ENCODE results near the gene CDYL2.

The CDYL2 gene

GRCh38 chr16:80639636-80640035, 164.8 kb downstream of the CDYL2 start:
- no peaks in the 10 kb centered on the region for H3K79me2 ChIP-seq (ENCODE audit: control insufficient read depth, low read length)

GRCh38 chr16:80637621-80638020, 166.8 kb downstream of the CDYL2 start:
- no peaks in the 10 kb centered on the region for H3F3A ChIP-seq (ENCODE audit: control insufficient read depth, insufficient read depth)
- no peaks in the 10 kb centered on the region for H3K4me1 ChIP-seq (ENCODE audit: control insufficient read depth, low read length)
- no peaks in the 10 kb centered on the region for H3K9me2 ChIP-seq (replicated peaks; ENCODE audit: control insufficient read depth, low read length)
- no peaks in the 10 kb centered on the region; the same call in 1 of the 2 replicates for H3K9me3 ChIP-seq (ENCODE audit: control insufficient read depth, insufficient read depth, low read length)
- H3K4me3 ChIP-seq (ENCODE audit: low read length) = no peak overlapping the region
- no peaks in the 10 kb centered on the region for H3K79me2 ChIP-seq (ENCODE audit: control insufficient read depth, low read length)
- TF ChIP-seq, protein P1, sequence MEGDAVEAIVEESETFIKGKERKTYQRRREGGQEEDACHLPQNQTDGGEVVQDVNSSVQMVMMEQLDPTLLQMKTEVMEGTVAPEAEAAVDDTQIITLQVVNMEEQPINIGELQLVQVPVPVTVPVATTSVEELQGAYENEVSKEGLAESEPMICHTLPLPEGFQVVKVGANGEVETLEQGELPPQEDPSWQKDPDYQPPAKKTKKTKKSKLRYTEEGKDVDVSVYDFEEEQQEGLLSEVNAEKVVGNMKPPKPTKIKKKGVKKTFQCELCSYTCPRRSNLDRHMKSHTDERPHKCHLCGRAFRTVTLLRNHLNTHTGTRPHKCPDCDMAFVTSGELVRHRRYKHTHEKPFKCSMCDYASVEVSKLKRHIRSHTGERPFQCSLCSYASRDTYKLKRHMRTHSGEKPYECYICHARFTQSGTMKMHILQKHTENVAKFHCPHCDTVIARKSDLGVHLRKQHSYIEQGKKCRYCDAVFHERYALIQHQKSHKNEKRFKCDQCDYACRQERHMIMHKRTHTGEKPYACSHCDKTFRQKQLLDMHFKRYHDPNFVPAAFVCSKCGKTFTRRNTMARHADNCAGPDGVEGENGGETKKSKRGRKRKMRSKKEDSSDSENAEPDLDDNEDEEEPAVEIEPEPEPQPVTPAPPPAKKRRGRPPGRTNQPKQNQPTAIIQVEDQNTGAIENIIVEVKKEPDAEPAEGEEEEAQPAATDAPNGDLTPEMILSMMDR (IDR thresholded peaks at IDR 0.05; ENCODE audit: low read depth, low read length, poor library complexity, severe bottlenecking) = no peak
- no peak for TF ChIP-seq EZH2phosphoT487 (IDR thresholded peaks at IDR 0.05; ENCODE audit: borderline replicate concordance, low read length)
- no peak overlapping the region for H3K27ac ChIP-seq (ENCODE audit: low read depth, low read length)
- no peaks in the 10 kb centered on the region for H3K27me3 ChIP-seq (ENCODE audit: control insufficient read depth, low read length)
- H3K36me3 ChIP-seq (ENCODE audit: control insufficient read depth, low read length) = no peaks in the 10 kb centered on the region
- H4K20me1 ChIP-seq (ENCODE audit: control insufficient read depth, insufficient read depth, low read depth, low read length) = no peaks in the 10 kb centered on the region
- no peak overlapping the region for H3K4me2 ChIP-seq (ENCODE audit: low read length)

More at GRCh38 chr16:80639636-80640035, 164.8 kb downstream of the CDYL2 start:
- TF ChIP-seq, protein P1 (IDR thresholded peaks at IDR 0.05; ENCODE audit: low read depth, low read length, poor library complexity, severe bottlenecking) = no peak
- H4K20me1 ChIP-seq (ENCODE audit: control insufficient read depth, insufficient read depth, low read depth, low read length) = no peaks in the 10 kb centered on the region
- no peak overlapping the region for H3K4me2 ChIP-seq (ENCODE audit: low read length)
- H3K9me3 ChIP-seq (ENCODE audit: control insufficient read depth, insufficient read depth, low read length) = no peaks in the 10 kb centered on the region; the same call in 1 of the 2 replicates
- H3K27me3 ChIP-seq (ENCODE audit: control insufficient read depth, low read length) = no peaks in the 10 kb centered on the region
- H3K4me3 ChIP-seq (ENCODE audit: low read length) = no peak overlapping the region
- no peak overlapping the region for H3K27ac ChIP-seq (ENCODE audit: low read depth, low read length)
- no peaks in the 10 kb centered on the region for H3K36me3 ChIP-seq (ENCODE audit: control insufficient read depth, low read length)
- H3F3A ChIP-seq (ENCODE audit: control insufficient read depth, insufficient read depth) = no peaks in the 10 kb centered on the region
- no peaks in the 10 kb centered on the region for H3K9me2 ChIP-seq (replicated peaks; ENCODE audit: control insufficient read depth, low read length)
- H3K4me1 ChIP-seq (ENCODE audit: control insufficient read depth, low read length) = no peaks in the 10 kb centered on the region

GRCh38 chr16:80631581-80631980, 172.8 kb downstream of the CDYL2 start:
- TF ChIP-seq, protein P1 (IDR thresholded peaks at IDR 0.05; ENCODE audit: low read depth, low read length, poor library complexity, severe bottlenecking) = no peak
- TF ChIP-seq EZH2phosphoT487 (IDR thresholded peaks at IDR 0.05; ENCODE audit: borderline replicate concordance, low read length) = no peak

More at GRCh38 chr16:80631581-80631980, 172.8 kb downstream of the CDYL2 start:
- Histone ChIP-seq H3K79me2 (ENCODE audit: control insufficient read depth, low read length) (no peaks in the 10 kb centered on the region), H3K4me1 (ENCODE audit: control insufficient read depth, low read length) (no peaks in the 10 kb centered on the region), H3K9me3 (ENCODE audit: control insufficient read depth, insufficient read depth, low read length) (no peaks in the 10 kb centered on the region; the same call in 1 of the 2 replicates), H3K27ac (ENCODE audit: low read depth, low read length) (no peak overlapping the region), H3K9me2 (replicated peaks; ENCODE audit: control insufficient read depth, low read length) (no peaks in the 10 kb centered on the region), H4K20me1 (ENCODE audit: control insufficient read depth, insufficient read depth, low read depth, low read length) (no peaks in the 10 kb centered on the region), H3K4me2 (ENCODE audit: low read length) (no peak overlapping the region), H3F3A (ENCODE audit: control insufficient read depth, insufficient read depth) (no peaks in the 10 kb centered on the region), H3K27me3 (ENCODE audit: control insufficient read depth, low read length) (no peaks in the 10 kb centered on the region), H3K4me3 (ENCODE audit: low read length) (no peak overlapping the region), H3K36me3 (ENCODE audit: control insufficient read depth, low read length) (no peaks in the 10 kb centered on the region)

Data from DOHH2 (cell line).